ENCODE results near the gene ZNF175.

The ZNF175 gene

GRCh38 chr19:51593138-51593890 lies 22.2 kb downstream of the ZNF175 start:
- in situ Hi-C loops (cut with HindIII; ENCODE audit: low sequenced_read_pairs), result no loop called here
- no peak for DNase-seq (ENCODE audit: low read depth)
- H3K4me3 ChIP-seq (ENCODE audit: low read depth, low read length), result peak overlapping the region; percentile 59
- TF ChIP-seq, protein P1, sequence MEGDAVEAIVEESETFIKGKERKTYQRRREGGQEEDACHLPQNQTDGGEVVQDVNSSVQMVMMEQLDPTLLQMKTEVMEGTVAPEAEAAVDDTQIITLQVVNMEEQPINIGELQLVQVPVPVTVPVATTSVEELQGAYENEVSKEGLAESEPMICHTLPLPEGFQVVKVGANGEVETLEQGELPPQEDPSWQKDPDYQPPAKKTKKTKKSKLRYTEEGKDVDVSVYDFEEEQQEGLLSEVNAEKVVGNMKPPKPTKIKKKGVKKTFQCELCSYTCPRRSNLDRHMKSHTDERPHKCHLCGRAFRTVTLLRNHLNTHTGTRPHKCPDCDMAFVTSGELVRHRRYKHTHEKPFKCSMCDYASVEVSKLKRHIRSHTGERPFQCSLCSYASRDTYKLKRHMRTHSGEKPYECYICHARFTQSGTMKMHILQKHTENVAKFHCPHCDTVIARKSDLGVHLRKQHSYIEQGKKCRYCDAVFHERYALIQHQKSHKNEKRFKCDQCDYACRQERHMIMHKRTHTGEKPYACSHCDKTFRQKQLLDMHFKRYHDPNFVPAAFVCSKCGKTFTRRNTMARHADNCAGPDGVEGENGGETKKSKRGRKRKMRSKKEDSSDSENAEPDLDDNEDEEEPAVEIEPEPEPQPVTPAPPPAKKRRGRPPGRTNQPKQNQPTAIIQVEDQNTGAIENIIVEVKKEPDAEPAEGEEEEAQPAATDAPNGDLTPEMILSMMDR (IDR thresholded peaks at IDR 0.05; ENCODE audit: low read depth, low read length, missing control alignments), result no peak

DNA sequence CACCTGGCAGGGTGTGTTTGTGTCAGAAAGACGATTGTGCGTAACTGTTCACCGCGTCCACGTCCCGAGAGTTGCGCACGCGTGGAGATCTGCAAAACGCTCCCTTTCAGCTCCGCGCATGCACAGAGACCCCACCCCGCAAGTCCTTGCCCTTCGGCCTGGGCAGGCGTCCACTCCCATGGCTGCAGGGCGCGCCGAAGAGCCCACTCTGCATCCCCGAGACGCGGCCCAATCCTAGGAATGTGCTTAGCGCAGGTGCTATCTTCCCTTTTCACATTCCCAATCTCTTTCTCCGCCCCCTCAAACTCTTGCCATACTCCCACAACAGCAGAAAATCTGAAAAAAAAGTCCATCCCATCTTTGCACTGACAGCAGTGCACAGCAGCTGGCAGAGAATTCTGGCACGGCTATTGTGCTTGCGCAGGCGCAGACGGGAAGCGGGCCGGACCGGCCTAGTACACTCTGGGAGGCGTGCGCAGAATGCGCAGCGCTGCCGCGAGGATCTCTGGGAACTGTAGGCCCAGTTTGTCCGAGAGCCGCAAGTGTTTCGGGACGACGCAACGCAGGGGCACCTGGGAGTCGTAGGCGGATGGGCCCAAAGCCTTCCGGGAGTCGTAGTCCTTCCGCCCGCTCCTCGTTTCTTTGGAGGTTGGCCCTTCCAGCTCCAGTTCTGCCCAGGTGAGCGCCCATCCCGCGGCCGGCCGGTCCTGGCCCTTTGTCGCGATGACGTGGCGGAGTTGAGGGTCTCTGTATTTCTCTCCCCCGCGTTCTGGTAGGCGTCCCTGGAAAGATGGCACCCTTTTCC lies 23.1 kb downstream of the ZNF175 start:
- TF ChIP-seq, protein P1 (IDR thresholded peaks at IDR 0.05; ENCODE audit: low read depth, low read length, missing control alignments), result no peak
- DNase-seq (ENCODE audit: low read depth), result peak; percentile 93
- H3K4me3 ChIP-seq (ENCODE audit: low read depth, low read length), result peak overlapping the region; percentile 59
- in situ Hi-C loops (cut with HindIII; ENCODE audit: low sequenced_read_pairs), result no loop called here

GRCh38 chr19:51594774-51595109 lies 23.7 kb downstream of the ZNF175 start:
- H3K4me3 ChIP-seq (ENCODE audit: low read depth, low read length), result peak overlapping the region; percentile 59
- in situ Hi-C loops (cut with HindIII; ENCODE audit: low sequenced_read_pairs), result loop anchor here (5.0 kb wide), 1 partner anchor 42 kb away; no protein-coding TSS in a partner anchor
- TF ChIP-seq, protein P1 (IDR thresholded peaks at IDR 0.05; ENCODE audit: low read depth, low read length, missing control alignments), result no peak
- no peak for DNase-seq (ENCODE audit: low read depth)

- TF ChIP-seq, protein P1 (IDR thresholded peaks at IDR 0.05; ENCODE audit: low read depth, low read length, missing control alignments), result no peak
- no peak for DNase-seq (ENCODE audit: low read depth)
- no peak overlapping the region for H3K4me3 ChIP-seq (ENCODE audit: low read depth, low read length)
- in situ Hi-C loops (cut with HindIII; ENCODE audit: low sequenced_read_pairs), result loop anchor here (5.0 kb wide), 1 partner anchor 43 kb away; no protein-coding TSS in a partner anchor
Measured at GRCh38 chr19:51595190-51596175, 24.4 kb downstream of the ZNF175 start.

DNA sequence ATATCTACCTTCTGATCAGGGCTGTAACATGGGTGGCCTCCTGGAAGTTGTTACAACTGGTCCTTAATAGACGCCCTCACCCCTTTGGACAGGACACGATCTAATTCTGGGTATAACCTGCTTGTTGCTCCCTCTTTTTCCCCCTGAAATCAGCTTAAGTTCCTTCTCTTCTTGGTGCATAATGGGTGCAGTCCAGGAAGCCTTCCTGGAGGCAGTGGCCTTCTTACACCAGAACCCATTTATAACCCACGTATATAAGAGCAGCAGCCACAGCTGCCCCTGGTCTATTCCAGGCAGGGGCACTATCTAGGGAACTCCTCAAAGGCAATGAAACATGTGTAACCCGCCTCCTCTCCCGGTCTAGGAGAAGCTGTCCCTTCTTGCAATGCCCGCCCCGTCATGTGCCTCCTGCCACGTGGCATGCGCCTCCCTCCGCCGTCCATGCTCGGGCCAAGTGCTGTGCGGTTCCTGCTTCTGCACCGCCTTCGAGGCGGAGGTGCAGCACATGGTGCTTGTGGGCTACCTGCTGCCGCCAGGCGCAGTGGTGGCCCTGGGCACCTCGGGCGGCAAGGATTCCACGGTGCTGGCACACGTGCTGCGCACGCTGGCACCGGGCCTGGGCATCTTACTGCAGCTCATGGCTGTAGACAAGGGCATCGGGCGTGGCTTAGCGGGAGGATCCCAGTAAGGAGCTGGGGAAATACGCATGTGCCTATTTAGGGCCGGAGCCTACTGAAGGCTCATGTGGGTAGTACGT lies 27.3 kb downstream of the ZNF175 start:
- no peak overlapping the region for H3K4me3 ChIP-seq (ENCODE audit: low read depth, low read length)
- in situ Hi-C loops (cut with HindIII; ENCODE audit: low sequenced_read_pairs), result loop anchor here (5.0 kb wide), 1 partner anchor 46 kb away; no protein-coding TSS in a partner anchor
- TF ChIP-seq, protein P1 (IDR thresholded peaks at IDR 0.05; ENCODE audit: low read depth, low read length, missing control alignments), result no peak

More for the DNA sequence above, 27.3 kb downstream of the ZNF175 start:
- DNase-seq (ENCODE audit: low read depth), result no peak
